HG03342 (cell line): ENCODE measurements around the gene SF1.

Experiments used
- ATAC-seq: cut with Tn5 transposase; IDR thresholded peaks from one replicate; pipeline ENCODE4 v1.9.1; 2021; ENCODE audit warnings: mild to moderate bottlenecking, moderate library complexity; ENCODE audit not compliant: unreplicated experiment

The SF1 gene

DNA sequence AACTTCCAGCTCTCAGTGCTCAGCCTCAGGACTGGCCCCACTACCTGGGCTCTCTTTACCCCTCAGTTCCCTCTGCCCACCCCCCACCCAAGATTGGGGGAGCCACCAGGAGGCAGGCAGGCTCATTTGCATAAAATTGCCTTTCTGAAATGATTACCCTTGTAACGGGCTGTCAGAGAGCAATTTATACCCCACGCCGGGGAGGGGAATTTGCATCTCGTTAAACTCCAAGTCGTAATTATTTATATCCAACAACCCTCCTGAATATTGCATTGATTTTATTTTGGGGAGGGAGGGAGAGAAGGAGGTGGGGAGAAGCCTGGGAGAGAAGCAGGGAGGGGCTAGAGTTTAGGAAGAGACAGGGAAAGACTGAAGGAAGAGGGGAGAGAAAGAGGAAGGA, 63.7 kb downstream of the SF1 start:
- ATAC-seq = no peak
